Fibroblast of mammary gland (primary cell): ENCODE results near the gene LYSMD1.
A peak's percentile ranks its signal among the peaks of the same experiment; 100 is the strongest.

Source experiments
- DNase-seq: peaks from one replicate; pipeline ENCODE4 v3.0.0-alpha.2; 2010; ENCODE audit warnings: low read depth
- H3K4me3 ChIP-seq: 2 replicates; pipeline ENCODE4 v1.5.1; 2011; ENCODE audit warnings: low read depth, mild to moderate bottlenecking, low read length, moderate library complexity; ENCODE audit not compliant: control insufficient read depth
- TF ChIP-seq, protein P1 (sequence below): conservative IDR thresholded peaks from 2 replicates; pipeline ENCODE4 v1.5.1; 2011; ENCODE audit warnings: low read depth, low read length, inconsistent platforms; ENCODE audit not compliant: control insufficient read depth, insufficient read depth

LYSMD1 gene

DNA sequence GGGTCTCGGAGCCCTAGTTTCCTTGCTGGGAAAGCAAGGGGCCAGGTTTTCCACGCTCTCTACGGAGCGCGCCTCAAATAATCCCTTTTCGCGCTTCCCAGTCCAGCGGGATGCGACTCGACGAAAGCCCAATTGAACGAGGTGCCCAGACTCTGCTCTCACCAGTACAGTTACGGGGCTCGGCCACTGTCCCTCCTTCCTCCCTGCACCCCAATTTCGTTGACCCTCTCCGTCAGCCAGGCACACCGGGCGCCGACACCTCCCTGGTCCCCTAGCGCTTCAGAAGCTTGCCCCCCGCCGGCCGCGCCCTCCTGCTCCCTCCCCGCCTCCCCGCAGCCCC, 19.7 kb downstream of the LYSMD1 start:
- H3K4me3 ChIP-seq = peak overlapping the region; percentile 66
- TF ChIP-seq, protein P1, sequence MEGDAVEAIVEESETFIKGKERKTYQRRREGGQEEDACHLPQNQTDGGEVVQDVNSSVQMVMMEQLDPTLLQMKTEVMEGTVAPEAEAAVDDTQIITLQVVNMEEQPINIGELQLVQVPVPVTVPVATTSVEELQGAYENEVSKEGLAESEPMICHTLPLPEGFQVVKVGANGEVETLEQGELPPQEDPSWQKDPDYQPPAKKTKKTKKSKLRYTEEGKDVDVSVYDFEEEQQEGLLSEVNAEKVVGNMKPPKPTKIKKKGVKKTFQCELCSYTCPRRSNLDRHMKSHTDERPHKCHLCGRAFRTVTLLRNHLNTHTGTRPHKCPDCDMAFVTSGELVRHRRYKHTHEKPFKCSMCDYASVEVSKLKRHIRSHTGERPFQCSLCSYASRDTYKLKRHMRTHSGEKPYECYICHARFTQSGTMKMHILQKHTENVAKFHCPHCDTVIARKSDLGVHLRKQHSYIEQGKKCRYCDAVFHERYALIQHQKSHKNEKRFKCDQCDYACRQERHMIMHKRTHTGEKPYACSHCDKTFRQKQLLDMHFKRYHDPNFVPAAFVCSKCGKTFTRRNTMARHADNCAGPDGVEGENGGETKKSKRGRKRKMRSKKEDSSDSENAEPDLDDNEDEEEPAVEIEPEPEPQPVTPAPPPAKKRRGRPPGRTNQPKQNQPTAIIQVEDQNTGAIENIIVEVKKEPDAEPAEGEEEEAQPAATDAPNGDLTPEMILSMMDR = no peak
- no peak for DNase-seq

GRCh38 chr1:151145304-151146071, 20.2 kb downstream of the LYSMD1 start:
- H3K4me3 ChIP-seq = peak overlapping the region; percentile 66
- peak; percentile 11 for DNase-seq
- TF ChIP-seq, protein P1 = no peak

- TF ChIP-seq, protein P1 = no peak
- no peak for DNase-seq
- no peak overlapping the region for H3K4me3 ChIP-seq
These were observed 21.0 kb downstream of the LYSMD1 start for GRCh38 chr1:151144474-151145303.

DNA sequence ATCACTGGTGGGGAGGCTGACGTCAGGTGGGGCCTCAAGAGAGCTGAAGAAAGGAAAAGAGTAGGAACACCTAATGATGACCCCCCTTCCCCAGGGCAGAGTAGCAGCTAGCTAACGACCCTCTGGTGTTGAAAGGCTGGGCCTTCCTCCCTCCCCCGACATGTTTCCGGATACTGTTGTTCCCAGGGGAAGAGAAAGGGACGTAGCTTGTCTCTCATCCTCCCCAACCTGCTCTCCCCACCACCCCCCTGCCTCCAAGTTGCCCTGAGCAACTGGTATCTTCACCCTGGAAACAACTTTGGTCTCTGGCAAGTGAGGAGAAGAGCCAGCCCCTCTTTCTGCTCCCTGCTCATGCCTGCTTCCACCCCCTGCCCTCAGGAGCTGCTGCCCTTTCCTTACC, 21.7 kb downstream of the LYSMD1 start:
- TF ChIP-seq, protein P1 = no peak
- no peak for DNase-seq
- H3K4me3 ChIP-seq = no peak overlapping the region

DNA sequence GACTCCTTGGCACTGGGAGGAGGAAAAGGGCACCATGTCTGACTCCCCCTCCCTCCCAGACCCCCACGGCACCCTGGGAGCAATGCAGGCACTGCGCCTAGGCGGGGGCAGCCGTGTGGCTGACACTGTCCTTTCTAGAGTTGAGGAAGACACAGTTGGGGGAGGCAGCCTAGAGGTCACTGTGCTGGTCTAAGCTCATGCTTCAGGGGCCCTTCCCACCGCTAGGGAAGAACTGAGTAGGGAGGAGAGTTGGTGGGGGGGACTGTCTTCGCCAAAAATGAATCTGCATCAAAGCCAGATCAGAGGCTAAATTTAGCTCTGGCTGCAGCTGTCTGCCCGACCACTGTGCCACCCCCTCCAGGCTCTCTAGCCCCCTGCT, 22.7 kb downstream of the LYSMD1 start:
- no peak overlapping the region for H3K4me3 ChIP-seq
- no peak for DNase-seq
- TF ChIP-seq, protein P1 = no peak

DNA sequence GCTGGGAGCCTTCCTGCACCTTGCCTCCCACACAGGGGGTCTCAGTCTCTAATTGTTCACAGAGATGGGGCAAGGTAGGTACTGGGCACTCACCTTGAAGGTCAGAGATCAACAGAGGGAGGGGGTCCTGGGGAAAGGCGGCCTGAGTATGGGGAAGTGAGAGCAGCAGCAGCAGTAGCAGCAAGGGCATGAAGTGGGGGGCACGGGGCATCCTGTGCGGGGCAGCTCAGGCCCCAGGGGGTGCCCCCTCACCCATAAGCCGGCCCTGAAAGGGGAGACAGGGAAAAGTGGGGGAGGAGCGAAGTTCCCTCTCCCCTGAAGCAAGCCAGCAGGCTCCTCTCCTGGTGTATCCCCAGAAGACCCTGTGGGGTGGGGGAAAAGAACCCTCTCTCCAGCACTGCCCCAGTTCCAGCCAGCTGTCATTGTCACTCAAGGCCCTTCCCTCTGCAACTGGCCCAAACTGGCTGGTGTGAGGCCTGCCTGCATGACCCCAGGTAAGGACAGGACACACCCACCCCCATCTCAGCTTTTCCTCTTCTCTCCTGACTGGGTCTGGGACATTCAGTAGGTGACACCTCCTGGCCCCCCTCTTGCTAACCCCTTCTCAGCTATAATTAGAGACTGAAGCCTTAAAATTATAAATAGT, 23.2 kb downstream of the LYSMD1 start:
- no peak overlapping the region for H3K4me3 ChIP-seq
- TF ChIP-seq, protein P1 = no peak
- DNase-seq = no peak
